Prostate gland (tissue), 2 donors: ENCODE data around the gene SPON1. TPM values are rescaled to one million over a fixed set of nuclear protein-coding genes. Genes with fewer than 3 reads are reported as not detected.
A peak's percentile ranks its signal among the peaks of the same experiment; 100 is the strongest.

ENCODE experiments used
- DNase-seq: peaks from one replicate; pipeline ENCODE4 v3.0.0-alpha.2; 2019; ENCODE audit warnings: low spot score
- H3K27ac ChIP-seq, 2 donors: fragments of 200-600 bp; sonication (generic); 2 replicates each; pipeline ENCODE4 v1.5.1; 2017 to 2019
- H3K27me3 ChIP-seq: fragments of 200-600 bp; sonication (generic); replicated peaks from 2 replicates; pipeline ENCODE4 v1.5.1; 2019; ENCODE audit not compliant: insufficient read depth
- H3K36me3 ChIP-seq, 2 donors: fragments of 200-600 bp; sonication (generic); 1 replicate in 1 of 2; 2 replicates in 1 of 2; pipeline versions ENCODE4 v1.5.1 to v1.8.1; 2017 to 2019
- H3K4me1 ChIP-seq: fragments of 200-600 bp; sonication (generic); replicated peaks from 2 replicates; pipeline ENCODE4 v1.5.1; 2019
- H3K4me3 ChIP-seq, 2 donors: fragments of 200-600 bp; sonication (generic); 2 replicates each; pipeline ENCODE4 v1.5.1; 2017 to 2019
- H3K9me3 ChIP-seq: fragments of 200-600 bp; sonication (generic); 2 replicates; pipeline ENCODE4 v1.5.1; 2017
- POLR2A ChIP-seq: fragments of 450-650 bp; IDR thresholded peaks from one replicate; pipeline ENCODE4 v1.6.1; 2016; ENCODE audit warnings: antibody characterized with exemption, mild to moderate bottlenecking
- POLR2AphosphoS5 ChIP-seq: sonication (generic); formaldehyde crosslinking; IDR thresholded peaks from one replicate; pipeline ENCODE4 v1.6.1; 2017; ENCODE audit warnings: antibody characterized with exemption
- WGBS: methylation state at CpG from one replicate; pipeline ENCODE4 v1.1.5; 2018; 5-methylcytosine and 5-hydroxymethylcytosine counted together
- intact Hi-C: fragments of 100-400 bp; cut with DNase I; formaldehyde crosslinking; loops from one replicate; pipeline ENCODE4 v1.14.2; 2022
- total RNA-seq, 2 donors: library from RNA; depleted of rRNA; stranded (reverse); fragments of >200 nt; gene quantifications; one replicate each; pipeline ENCODE4 v1.1.0, GENCODE V29; 2016
- TF ChIP-seq, protein P1 (sequence below), 4 experiments: fragments of 200-600 bp in 2 of 4; fragments of 450-650 bp in 2 of 4; sonication (generic) in 2 of 4; IDR thresholded peaks; 1 replicate in 3 of 4; 2 replicates in 1 of 4; pipeline ENCODE4 v1.5.1; 2016 to 2019; ENCODE audit warnings: antibody characterized with exemption in 4 of 4, mild to moderate bottlenecking in 2 of 4, moderate library complexity in 2 of 4

SPON1 gene
- total RNA-seq, 2 donors from 2014 or later: 13.7 to 28.2 TPM

DNA sequence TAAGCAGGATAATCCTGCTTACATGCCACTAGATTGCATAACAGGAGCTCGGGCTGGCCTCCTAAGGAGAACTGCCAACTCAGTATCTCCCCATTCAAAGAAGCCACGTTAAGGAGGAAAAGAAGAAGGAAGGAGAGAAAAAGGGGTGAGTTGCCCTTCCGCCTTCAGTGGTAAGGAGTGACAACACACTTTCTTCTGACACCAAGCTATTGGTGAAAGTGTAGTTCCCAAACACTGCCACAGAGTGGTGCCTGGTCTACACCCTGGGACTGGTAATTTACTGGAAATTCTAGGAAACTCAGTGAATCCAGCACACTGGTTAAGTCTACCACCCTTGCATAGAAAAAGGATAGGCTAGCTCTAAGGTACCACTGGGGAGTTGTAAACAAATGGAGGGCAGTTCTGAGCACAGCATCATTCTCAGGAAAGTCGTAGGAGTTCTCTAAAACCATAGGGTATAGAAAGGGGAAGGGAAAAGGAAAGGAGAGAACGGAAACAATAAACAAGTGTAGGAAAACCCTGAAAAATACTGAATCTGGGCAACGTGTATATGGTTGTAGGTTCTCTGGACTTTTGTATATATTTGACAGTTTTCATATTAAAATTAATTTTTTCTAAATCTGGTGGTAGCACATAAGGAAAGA is 338.3 kb downstream of the SPON1 start:
- Histone ChIP-seq H3K4me3 (no peak overlapping the region), H3K27ac (no peak overlapping the region), H3K9me3 (no peaks in the 10 kb centered on the region), H3K4me1 (no peaks in the 10 kb centered on the region), H3K36me3 (no peaks in the 10 kb centered on the region), H3K27me3 (no peaks in the 10 kb centered on the region)
- peak; percentile 42 for DNase-seq
- intact Hi-C loops: loop anchor here (5.0 kb wide), 1 partner anchor 157 kb away; no protein-coding TSS in a partner anchor
- 41% methylated on average over 6 of the region's 6 CpGs for WGBS
- TF ChIP-seq, protein P1, sequence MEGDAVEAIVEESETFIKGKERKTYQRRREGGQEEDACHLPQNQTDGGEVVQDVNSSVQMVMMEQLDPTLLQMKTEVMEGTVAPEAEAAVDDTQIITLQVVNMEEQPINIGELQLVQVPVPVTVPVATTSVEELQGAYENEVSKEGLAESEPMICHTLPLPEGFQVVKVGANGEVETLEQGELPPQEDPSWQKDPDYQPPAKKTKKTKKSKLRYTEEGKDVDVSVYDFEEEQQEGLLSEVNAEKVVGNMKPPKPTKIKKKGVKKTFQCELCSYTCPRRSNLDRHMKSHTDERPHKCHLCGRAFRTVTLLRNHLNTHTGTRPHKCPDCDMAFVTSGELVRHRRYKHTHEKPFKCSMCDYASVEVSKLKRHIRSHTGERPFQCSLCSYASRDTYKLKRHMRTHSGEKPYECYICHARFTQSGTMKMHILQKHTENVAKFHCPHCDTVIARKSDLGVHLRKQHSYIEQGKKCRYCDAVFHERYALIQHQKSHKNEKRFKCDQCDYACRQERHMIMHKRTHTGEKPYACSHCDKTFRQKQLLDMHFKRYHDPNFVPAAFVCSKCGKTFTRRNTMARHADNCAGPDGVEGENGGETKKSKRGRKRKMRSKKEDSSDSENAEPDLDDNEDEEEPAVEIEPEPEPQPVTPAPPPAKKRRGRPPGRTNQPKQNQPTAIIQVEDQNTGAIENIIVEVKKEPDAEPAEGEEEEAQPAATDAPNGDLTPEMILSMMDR (IDR thresholded peaks at IDR 0.05): peak; percentile 22 to 77 (median 63)
- peak; percentile 26 for TF ChIP-seq POLR2AphosphoS5
- TF ChIP-seq POLR2A: no peak

- Histone ChIP-seq H3K27me3 (no peaks in the 10 kb centered on the region), H3K9me3 (no peaks in the 10 kb centered on the region), H3K36me3 (no peaks in the 10 kb centered on the region), H3K27ac (no peak overlapping the region), H3K4me3 (no peak overlapping the region), H3K4me1 (no peaks in the 10 kb centered on the region)
- intact Hi-C loops: loop anchor here (5.0 kb wide), 1 partner anchor 153 kb away; no protein-coding TSS in a partner anchor
- TF ChIP-seq, protein P1 (IDR thresholded peaks at IDR 0.05): no peak
- TF ChIP-seq POLR2A (no peak), POLR2AphosphoS5 (no peak)
- no peak for DNase-seq
Observed at GRCh38 chr11:14304601-14305000, 342.1 kb downstream of the SPON1 start.

- Histone ChIP-seq H3K4me3 (no peak overlapping the region), H3K4me1 (no peaks in the 10 kb centered on the region), H3K27me3 (no peaks in the 10 kb centered on the region), H3K9me3 (no peaks in the 10 kb centered on the region), H3K36me3 (no peaks in the 10 kb centered on the region), H3K27ac (no peak overlapping the region)
- intact Hi-C loops: no loop called here
- DNase-seq: no peak
- 97% methylated on average over 7 of the region's 7 CpGs for WGBS
- TF ChIP-seq POLR2A: no peak
- TF ChIP-seq, protein P1 (IDR thresholded peaks at IDR 0.05): no peak
- no peak for TF ChIP-seq POLR2AphosphoS5
Observed at GRCh38 chr11:14305649-14306048, 343.1 kb downstream of the SPON1 start.

GRCh38 chr11:14306481-14306880 is 344.0 kb downstream of the SPON1 start:
- Histone ChIP-seq H3K9me3 (no peaks in the 10 kb centered on the region), H3K36me3 (no peaks in the 10 kb centered on the region), H3K27me3 (no peaks in the 10 kb centered on the region), H3K4me1 (no peaks in the 10 kb centered on the region), H3K4me3 (no peak overlapping the region), H3K27ac (no peak overlapping the region)
- DNase-seq: no peak
- intact Hi-C loops: no loop called here
- 100% methylated on average over 1 of the region's 1 CpG for WGBS
- no peak for TF ChIP-seq POLR2A
- TF ChIP-seq, protein P1 (IDR thresholded peaks at IDR 0.05): no peak
- TF ChIP-seq POLR2AphosphoS5: no peak
